GM12864 (cell line): ENCODE results near the gene YIF1B.

Experiments used
- DNase-seq: peaks from one replicate; pipeline ENCODE4 v3.0.0-alpha.2; 2011; ENCODE audit warnings: low read depth
- H3K4me3 ChIP-seq: 2 replicates; pipeline ENCODE4 v1.5.1; 2011; ENCODE audit warnings: mild to moderate bottlenecking, low read depth, low read length, control low read depth
- CTCF ChIP-seq: IDR thresholded peaks from 2 replicates; pipeline ENCODE4 v1.5.1; 2011; ENCODE audit warnings: low read depth, mild to moderate bottlenecking, moderate library complexity, low read length, control low read depth, inconsistent platforms; ENCODE audit errors: missing control alignments

YIF1B gene

GRCh38 chr19:38283271-38283670 is 32.5 kb downstream of the YIF1B start:
- no peak for DNase-seq
- TF ChIP-seq CTCF = no peak

GRCh38 chr19:38281811-38282566 is 33.8 kb downstream of the YIF1B start:
- no peak for DNase-seq
- no peak overlapping the region for H3K4me3 ChIP-seq
- no peak for TF ChIP-seq CTCF

More at GRCh38 chr19:38283271-38283670, 32.5 kb downstream of the YIF1B start:
- H3K4me3 ChIP-seq = no peak overlapping the region

GRCh38 chr19:38280030-38280921 is 35.5 kb downstream of the YIF1B start:
- TF ChIP-seq CTCF = no peak
- DNase-seq = no peak
- H3K4me3 ChIP-seq = no peak overlapping the region

- no peak for DNase-seq
- no peak for TF ChIP-seq CTCF
- no peak overlapping the region for H3K4me3 ChIP-seq
Observed at GRCh38 chr19:38278751-38279150, 37.0 kb downstream of the YIF1B start.

GRCh38 chr19:38277969-38278680 is 37.6 kb downstream of the YIF1B start:
- H3K4me3 ChIP-seq = no peak overlapping the region
- TF ChIP-seq CTCF = no peak
- no peak for DNase-seq

- no peak for DNase-seq
- no peak overlapping the region for H3K4me3 ChIP-seq
- no peak for TF ChIP-seq CTCF
Observed at GRCh38 chr19:38277549-38277948, 38.2 kb downstream of the YIF1B start.
